NCI-H748 (cell line): ENCODE results near the gene CPNE4.
"Not testable (repeated sequence)": the region's sequence is repeated elsewhere in the genome, so short reads cannot be mapped to it uniquely, and the experiment has no call there.

Experiments
- DNase-seq: peaks from one replicate; lab custom pipeline; 2025; ENCODE audit not compliant: unreplicated experiment; lab: John Stamatoyannopoulos, UW

Gene CPNE4

GRCh38 chr3:132034486-132035464 is at the start of gene CPNE4:
Gene CPNE4, minus strand, starts transcription at chr3:132035014.
- DNase-seq, result peak; percentile 79

DNA sequence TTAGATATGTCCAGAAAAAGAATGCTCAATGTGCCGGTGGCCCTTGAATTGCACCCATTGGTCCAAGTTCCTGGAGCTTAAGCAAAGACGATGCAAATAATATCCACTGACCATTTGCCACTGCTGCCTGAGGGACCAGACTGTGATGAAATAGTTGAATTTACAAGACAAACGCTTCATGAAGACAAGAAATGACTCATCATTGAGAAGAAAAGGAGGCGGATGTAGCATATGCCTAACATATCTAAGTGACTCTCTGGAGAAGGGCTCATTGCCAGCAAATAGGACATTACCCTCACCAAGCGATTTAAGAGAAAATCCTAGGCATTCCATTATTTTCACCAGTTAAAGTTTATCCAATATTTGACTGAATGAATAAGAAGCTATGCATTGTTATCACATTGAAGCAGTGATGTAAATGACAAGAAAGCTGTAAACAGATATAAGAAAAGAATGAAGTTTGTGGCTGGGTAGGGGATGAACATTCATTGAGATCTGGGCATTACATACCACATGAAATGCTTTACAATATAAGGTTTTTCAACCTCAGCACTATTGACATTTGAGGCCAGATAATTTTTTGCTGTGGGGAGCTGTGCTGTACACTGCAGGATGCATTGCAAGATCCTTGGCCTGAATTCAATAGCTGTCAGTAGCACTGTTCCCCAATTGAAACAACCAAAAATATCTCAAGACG is 48.9 kb upstream of the CPNE4 start:
- DNase-seq, result no peak

DNA sequence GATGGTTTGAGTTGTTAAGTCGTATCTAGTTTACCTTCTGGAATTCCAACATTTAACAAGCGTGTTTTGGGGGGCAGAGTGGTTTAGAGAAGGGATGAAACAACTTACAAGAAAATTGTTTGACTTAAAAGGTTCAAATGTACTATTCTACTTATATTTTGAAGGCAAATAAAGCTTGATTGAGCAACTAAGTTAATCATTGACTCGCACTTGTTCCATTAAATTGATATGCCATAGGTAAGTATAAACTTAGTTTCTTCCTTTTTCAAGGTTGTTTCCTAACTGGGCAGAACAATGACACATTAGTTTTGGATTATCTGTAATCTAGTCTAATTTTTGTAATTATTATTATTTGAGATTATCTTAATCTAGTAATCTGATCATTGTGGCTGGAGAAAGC is 48.3 kb upstream of the CPNE4 start:
- DNase-seq, result no peak

DNA sequence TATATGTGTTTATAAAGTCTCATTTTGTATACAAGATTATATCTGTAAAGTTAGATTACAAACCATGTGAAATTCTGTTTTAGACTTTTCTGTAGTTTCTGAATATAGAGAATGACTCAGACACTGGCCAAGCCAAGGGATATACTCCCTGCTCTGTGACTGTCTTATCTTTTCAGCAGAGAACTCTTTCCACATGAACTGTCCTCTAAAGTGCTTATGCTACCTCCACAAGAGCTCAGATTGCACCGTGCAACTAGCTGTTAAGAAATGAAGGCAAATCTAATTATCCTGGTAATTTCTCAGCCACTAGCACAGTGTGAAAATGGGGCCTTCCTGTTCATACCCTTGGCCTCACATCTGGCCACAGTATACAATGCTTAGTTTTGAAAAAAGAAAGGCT is 44.3 kb upstream of the CPNE4 start:
- no peak for DNase-seq

DNA sequence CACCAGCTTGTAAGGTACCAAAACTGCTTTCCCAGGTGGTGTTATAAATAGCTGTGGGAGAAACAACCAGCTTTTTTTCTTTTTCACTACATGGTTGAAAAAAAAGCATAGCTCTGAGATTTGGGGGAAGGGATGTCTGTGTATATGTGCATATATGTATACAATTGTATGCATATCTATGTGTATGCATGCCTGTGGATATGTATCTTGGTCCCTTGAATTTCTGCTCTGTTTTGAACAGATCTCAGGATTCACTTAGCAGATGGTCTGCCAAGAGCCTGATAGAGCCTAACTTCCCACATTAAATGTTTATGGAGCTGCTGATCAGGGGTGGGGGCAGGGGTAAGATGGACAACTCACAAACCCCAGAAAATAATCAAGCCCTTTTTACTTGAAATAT is 39.0 kb upstream of the CPNE4 start:
- DNase-seq, result no peak

DNA sequence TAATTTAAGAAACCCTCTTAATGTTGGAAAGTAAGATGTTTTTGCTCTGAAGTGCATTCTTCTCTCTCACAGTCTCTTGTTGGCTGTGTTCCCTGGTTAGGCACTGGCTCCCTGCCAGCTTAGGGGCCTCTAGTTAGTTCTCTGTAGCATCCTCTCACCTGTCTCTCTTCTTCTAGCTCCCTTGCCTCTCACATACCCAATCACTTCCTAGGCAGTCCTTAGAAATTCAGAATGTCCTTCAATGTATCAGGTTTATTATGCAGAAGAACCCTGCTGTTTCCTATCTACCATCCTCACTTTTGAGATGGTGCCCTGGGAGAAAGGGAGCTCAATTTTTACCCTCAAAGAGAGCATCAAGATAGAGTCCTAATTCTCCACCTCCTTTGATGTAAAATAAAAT is 36.2 kb upstream of the CPNE4 start:
- peak; percentile 9 for DNase-seq

- no peak for DNase-seq
These were observed 29.3 kb upstream of the CPNE4 start for GRCh38 chr3:132064114-132064513.

GRCh38 chr3:132062535-132062934 is 27.7 kb upstream of the CPNE4 start:
- DNase-seq, result no peak

DNA sequence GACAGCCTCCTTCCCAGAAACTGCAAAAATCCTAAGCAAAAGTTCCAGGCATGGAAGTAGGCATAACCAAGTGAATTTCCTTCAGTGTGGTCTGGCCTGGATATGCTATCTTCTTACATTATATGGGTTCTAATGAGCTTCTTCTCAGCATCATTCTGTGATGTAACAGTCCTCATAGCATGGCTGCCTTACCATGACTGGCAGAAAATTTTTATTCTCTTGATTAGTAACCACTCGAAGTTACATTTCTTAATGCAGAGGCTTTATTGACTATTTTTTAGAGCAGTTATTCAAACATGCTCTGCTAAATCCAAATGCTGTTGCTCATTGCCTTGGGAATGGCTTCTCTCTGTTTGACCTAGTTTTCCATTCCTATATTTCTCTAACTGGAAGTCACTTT is 21.1 kb upstream of the CPNE4 start:
- no peak for DNase-seq

- DNase-seq, result no peak
These were observed 12.4 kb upstream of the CPNE4 start for GRCh38 chr3:132047209-132047608.

DNA sequence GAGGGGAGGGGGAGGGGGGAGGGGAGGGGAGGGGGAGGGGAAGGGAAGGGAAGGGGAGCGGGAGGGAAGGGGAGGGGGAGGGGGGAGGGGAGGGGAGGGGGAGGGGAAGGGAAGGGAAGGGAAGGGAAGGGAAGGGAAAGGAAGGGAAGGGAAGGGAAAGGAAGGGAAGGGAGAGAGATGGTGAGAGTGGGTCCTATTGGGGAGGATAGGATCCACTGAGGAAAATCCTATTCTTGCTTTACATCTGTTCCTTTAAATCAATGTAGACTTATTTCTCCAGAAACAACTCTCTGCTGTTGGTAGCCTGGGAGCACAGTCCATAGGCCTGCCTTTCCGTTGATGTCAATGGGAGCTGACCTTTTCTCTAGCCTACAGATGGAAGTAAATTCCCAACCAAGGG is 10.1 kb upstream of the CPNE4 start:
- DNase-seq, result not testable (repeated sequence)

DNA sequence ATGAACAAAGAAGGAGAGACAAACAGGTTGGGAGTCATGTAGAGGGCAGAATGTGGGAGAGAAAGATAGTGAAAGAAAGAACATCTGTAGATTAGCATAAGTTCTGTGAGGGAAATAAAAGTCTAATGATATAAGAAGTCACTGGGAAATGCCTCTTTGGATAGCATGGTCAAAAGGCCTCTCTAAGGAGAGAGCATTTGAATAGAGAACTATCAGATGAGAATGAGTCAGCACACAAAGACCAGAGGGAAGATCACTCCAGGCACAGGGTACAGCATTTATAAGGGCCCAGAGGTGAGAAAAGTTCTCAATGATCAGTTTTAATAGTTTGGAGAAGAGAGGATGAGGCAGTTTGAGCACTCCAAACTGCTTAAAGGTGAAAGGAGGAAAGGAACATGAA is 7.9 kb upstream of the CPNE4 start:
- DNase-seq, result no peak

GRCh38 chr3:132038198-132038825 is 3.5 kb upstream of the CPNE4 start:
- peak; percentile 32 for DNase-seq

DNA sequence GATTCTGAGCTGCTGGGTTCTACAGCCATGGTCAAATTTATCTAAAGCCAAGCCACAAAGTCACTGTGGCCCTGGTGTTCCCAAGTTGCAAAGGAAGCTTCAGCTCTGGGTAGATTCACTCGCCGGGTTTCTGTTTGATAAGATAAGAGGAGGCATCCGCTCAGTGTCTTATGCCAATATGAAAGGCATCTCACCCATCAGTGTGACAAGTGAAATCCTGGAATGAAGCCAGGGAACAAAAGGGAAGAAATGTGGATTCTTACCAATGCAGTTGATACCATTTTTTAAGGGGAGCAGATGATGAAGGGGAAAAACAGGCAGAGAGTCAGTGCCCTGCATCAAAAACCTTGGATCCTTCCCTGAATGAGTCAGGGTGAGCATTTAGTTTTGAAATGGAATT is 2.8 kb upstream of the CPNE4 start:
- no peak for DNase-seq

DNA sequence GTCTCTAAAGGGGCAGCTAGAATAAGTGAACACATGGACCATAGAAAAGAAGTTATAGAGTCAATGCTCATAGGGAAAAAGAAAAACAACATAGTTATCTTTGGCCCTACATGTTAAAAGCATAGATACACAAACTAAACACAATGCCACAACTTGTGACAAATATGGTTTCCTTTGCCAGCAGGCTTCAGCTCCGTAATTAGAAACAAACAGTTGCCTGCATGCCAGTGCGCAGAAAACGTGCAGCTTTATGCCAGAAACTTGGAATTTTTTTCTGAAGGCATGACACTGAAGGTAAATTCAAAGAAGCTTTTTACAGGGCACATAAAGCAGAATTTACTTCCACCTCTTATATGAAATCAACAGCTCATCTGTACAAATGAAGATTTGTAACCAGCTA is 2.2 kb upstream of the CPNE4 start:
- no peak for DNase-seq

DNA sequence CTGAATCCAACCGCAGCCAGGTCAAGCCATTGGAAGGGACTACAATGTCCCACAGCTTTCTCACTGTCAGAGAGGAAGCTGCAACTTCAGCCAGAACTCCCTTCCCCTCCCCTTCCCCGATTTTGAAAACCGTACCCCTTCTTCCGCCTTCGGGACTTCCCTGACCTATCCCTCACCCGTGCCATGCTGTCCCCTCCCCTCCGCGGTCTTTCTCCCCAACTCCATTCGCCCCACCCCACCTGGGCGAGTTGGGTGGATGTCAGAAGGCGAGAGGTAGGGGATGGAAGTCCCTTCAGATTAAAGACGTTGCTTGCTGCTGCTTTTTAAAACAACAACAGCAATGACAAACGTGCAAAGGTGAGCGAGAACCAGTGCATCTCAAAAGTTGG is 723 bp downstream of the CPNE4 start:
- no peak for DNase-seq

- no peak for DNase-seq
These were observed 1.3 kb downstream of the CPNE4 start for GRCh38 chr3:132033471-132033870.

- DNase-seq, result no peak
These were observed 1.9 kb downstream of the CPNE4 start for GRCh38 chr3:132032959-132033358.

- peak; percentile 84 for DNase-seq
These were observed 5.5 kb downstream of the CPNE4 start for GRCh38 chr3:132029182-132029902.

- no peak for DNase-seq
These were observed 11.9 kb downstream of the CPNE4 start for GRCh38 chr3:132022914-132023313.

GRCh38 chr3:132020058-132020457 is 14.8 kb downstream of the CPNE4 start:
- DNase-seq, result no peak
